ENCODE data around the gene FLOT1.

Gene FLOT1

GRCh38 chr6:30742316-30743098, at the start of gene FLOT1:
TSS of gene FLOT1 (minus strand) at chr6:30742687. CDS start at chr6:30742189, 498 bp downstream.
- DNase-seq: peak; percentile 39

GRCh38 chr6:30790724-30791383, 48.4 kb upstream of the FLOT1 start:
- no peak for DNase-seq

GRCh38 chr6:30789606-30790005, 47.1 kb upstream of the FLOT1 start:
- no peak for DNase-seq

GRCh38 chr6:30787954-30788353, 45.5 kb upstream of the FLOT1 start:
- DNase-seq: no peak

GRCh38 chr6:30782425-30783014, 40.0 kb upstream of the FLOT1 start:
- DNase-seq: no peak

GRCh38 chr6:30781743-30782424, 39.4 kb upstream of the FLOT1 start:
- peak; percentile 38 for DNase-seq

- no peak for DNase-seq
Measured at GRCh38 chr6:30781395-30781742, 38.9 kb upstream of the FLOT1 start.

GRCh38 chr6:30780642-30780920, 38.1 kb upstream of the FLOT1 start:
- no peak for DNase-seq

- no peak for DNase-seq
Measured at GRCh38 chr6:30779850-30780641, 37.6 kb upstream of the FLOT1 start.

GRCh38 chr6:30778001-30778635, 35.6 kb upstream of the FLOT1 start:
- no peak for DNase-seq

- DNase-seq: no peak
Measured at GRCh38 chr6:30777155-30777485, 34.6 kb upstream of the FLOT1 start.

GRCh38 chr6:30776390-30777154, 34.1 kb upstream of the FLOT1 start:
- no peak for DNase-seq

GRCh38 chr6:30775104-30775503, 32.6 kb upstream of the FLOT1 start:
- no peak for DNase-seq

- no peak for DNase-seq
Measured at GRCh38 chr6:30774701-30775100, 32.2 kb upstream of the FLOT1 start.

GRCh38 chr6:30770592-30770991, 28.1 kb upstream of the FLOT1 start:
- DNase-seq: no peak

- DNase-seq: no peak
Measured at GRCh38 chr6:30769853-30770524, 27.5 kb upstream of the FLOT1 start.

- DNase-seq: no peak
Measured at GRCh38 chr6:30769088-30769852, 26.8 kb upstream of the FLOT1 start.

GRCh38 chr6:30768634-30769087, 26.2 kb upstream of the FLOT1 start:
- DNase-seq: no peak

- DNase-seq: no peak
Measured at GRCh38 chr6:30767944-30768301, 25.4 kb upstream of the FLOT1 start.

- DNase-seq: no peak
Measured at GRCh38 chr6:30767158-30767943, 24.9 kb upstream of the FLOT1 start.
